Ecto neural progenitor cell (in vitro differentiated cells): ENCODE data around the gene ST7L.

Experiments used
- DNase-seq: peaks from one replicate; pipeline ENCODE4 v3.0.0-alpha.2; 2018; ENCODE audit warnings: low spot score

Gene ST7L

GRCh38 chr1:112515311-112516009, 103.5 kb downstream of the ST7L start:
- DNase-seq = peak; percentile 89

GRCh38 chr1:112514901-112515300, 104.0 kb downstream of the ST7L start:
- no peak for DNase-seq

- no peak for DNase-seq
Measured at GRCh38 chr1:112513112-112513870, 105.7 kb downstream of the ST7L start.

- no peak for DNase-seq
Measured at GRCh38 chr1:112511897-112512296, 107.0 kb downstream of the ST7L start.

GRCh38 chr1:112510340-112510739, 108.6 kb downstream of the ST7L start:
- no peak for DNase-seq

- no peak for DNase-seq
Measured at GRCh38 chr1:112509660-112510178, 109.2 kb downstream of the ST7L start.

- DNase-seq = peak; percentile 68
Measured at GRCh38 chr1:112509005-112509659, 109.8 kb downstream of the ST7L start.

GRCh38 chr1:112508278-112509004, 110.5 kb downstream of the ST7L start, which contains the start of gene WNT2B:
WNT2B (plus strand) TSS chr1:112508965; CDS start chr1:112509263, 298 bp downstream.
- DNase-seq = peak; percentile 73

GRCh38 chr1:112507921-112508277, 111.0 kb downstream of the ST7L start:
- peak; percentile 71 for DNase-seq

- DNase-seq = no peak
Measured at GRCh38 chr1:112507336-112507735, 111.6 kb downstream of the ST7L start.

- DNase-seq = no peak
Measured at GRCh38 chr1:112506731-112507130, 112.2 kb downstream of the ST7L start.

GRCh38 chr1:112506306-112506705, 112.6 kb downstream of the ST7L start:
- no peak for DNase-seq

GRCh38 chr1:112505878-112506277, 113.1 kb downstream of the ST7L start:
- DNase-seq = no peak

- DNase-seq = no peak
Measured at GRCh38 chr1:112505400-112505785, 113.5 kb downstream of the ST7L start.

GRCh38 chr1:112504661-112505399, 114.1 kb downstream of the ST7L start:
- no peak for DNase-seq

- DNase-seq = no peak
Measured at GRCh38 chr1:112504001-112504660, 114.8 kb downstream of the ST7L start.

- DNase-seq = no peak
Measured at GRCh38 chr1:112502826-112503225, 116.1 kb downstream of the ST7L start.

GRCh38 chr1:112501810-112502641, 116.9 kb downstream of the ST7L start:
- peak; percentile 82 for DNase-seq

- DNase-seq = no peak
Measured at GRCh38 chr1:112496290-112496689, 122.7 kb downstream of the ST7L start.

GRCh38 chr1:112493351-112493750, 125.6 kb downstream of the ST7L start:
- DNase-seq = no peak
